AG20443 (cell line): Measurements from ENCODE around the gene MAN2A2.

Experiments used
- DNase-seq: peaks from one replicate; pipeline ENCODE4 v3.0.0; 2012; ENCODE audit warnings: low spot score, mixed read lengths

The MAN2A2 gene

DNA sequence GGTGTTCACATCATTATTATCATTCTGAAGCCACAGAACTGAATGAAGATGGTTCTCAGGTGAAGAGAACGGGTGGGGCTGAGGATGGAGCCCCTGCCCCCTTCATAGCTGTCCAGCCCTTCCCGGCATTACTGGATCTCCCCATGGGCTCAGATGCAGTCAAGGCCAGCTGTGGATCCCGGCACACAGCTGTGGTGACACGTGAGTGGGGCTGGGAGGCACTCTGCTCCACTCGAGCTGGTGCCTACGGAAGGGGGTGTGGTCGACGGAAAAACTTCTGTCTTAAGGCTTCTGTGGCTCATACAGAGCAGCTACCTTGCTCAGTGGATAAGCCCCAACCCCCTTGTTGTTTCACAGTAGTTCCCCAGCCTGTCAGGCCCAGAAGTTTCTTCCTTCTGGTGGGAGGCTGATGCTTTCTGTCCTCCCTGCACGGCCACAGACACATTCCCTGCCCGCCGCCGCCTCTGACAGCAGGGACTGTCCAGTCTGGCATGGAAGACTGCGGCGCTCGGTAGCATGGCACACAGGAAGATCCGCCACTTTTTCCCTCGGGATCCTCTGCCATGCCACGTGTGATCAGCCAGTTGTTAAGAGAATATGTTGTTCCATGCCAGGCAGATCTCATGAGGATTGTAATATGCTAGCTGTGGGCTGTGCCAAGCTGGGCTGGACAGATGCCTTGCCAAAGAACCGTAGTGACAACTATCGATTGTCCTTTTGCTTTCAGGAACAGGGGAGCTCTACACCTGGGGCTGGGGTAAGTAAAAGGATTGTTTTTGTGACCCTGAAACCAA lies 57.4 kb downstream of the MAN2A2 start:
- DNase-seq, result no peak

GRCh38 chr15:90962021-90962420 lies 58.9 kb downstream of the MAN2A2 start:
- DNase-seq, result no peak

DNA sequence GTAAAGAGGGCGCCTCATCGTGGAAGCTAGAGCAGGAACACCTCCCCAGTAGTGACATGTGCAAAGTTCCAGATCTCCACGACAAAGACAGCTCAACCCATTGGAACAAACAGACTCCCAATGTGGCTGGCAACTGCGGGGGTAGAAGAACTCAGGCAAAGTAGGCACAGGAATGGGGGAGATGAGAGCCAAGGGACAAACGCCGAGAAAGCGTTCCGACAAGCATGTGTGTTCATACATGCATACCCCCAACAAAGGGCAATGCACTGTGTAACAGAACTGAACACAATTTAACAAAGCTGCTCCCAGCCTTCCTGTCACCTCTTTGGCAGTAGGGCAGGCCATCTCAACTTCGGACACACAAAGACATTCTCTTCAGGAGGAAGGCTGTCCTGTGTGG lies 63.2 kb downstream of the MAN2A2 start:
- no peak for DNase-seq

DNA sequence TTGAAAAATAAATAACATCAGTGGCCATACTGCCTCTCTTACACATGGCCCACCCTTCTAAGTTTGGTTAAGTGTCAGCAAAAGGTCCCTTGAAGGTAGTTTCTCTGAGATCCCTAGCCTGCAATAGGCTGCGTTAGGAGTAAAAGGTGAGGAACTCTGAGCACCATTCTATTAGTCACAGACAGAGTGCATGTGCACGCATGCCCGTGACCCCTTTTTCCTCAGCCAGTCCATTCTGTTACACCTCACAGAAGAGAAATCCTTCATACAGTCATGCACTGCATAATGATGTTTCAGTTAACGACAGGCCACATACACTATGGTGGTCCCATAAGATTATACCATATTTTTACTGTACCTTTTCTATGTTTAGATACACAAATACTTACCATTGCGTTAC lies 64.1 kb downstream of the MAN2A2 start:
- DNase-seq, result no peak

GRCh38 chr15:90968434-90968833 lies 65.3 kb downstream of the MAN2A2 start:
- no peak for DNase-seq

DNA sequence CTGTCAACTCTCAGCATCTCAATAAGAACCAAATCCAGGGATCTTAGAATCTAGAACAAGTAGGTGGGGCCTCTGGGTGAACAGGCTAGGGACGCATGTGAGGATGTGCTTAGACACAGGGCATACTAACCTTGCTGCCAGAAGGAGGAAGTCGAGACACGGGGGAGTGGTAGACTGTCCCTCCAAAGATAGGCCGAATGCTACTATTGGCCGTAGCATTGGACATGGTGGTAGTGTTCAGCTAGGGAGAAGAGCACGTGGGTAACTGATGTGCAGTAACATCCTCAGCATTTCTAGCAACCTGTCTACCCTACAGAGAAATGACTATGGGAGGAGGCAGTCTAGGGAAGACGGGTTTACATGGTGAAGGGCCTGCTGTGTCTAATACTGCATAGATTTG lies 67.2 kb downstream of the MAN2A2 start:
- no peak for DNase-seq

- no peak for DNase-seq
These were observed 69.0 kb downstream of the MAN2A2 start for GRCh38 chr15:90972133-90972532.
